Neuronal stem cell (in vitro differentiated cells): ENCODE data around the gene STT3A.

ENCODE experiments used
- DNase-seq: peaks from one replicate; pipeline ENCODE4 v3.0.0-alpha.2; 2013; ENCODE audit warnings: low spot score
- H2AFZ ChIP-seq: one replicate; pipeline ENCODE4 v1.6.1; 2013; ENCODE audit warnings: mild to moderate bottlenecking, low read length, inconsistent platforms
- H2AK5ac ChIP-seq: 2 replicates; pipeline ENCODE4 v1.6.1; 2013; ENCODE audit warnings: low read depth, mild to moderate bottlenecking, inconsistent platforms, low read length, moderate library complexity, mixed read lengths
- H2BK120ac ChIP-seq: 2 replicates; pipeline ENCODE4 v1.6.1; 2013; ENCODE audit warnings: low read depth, mild to moderate bottlenecking, inconsistent platforms, low read length, moderate library complexity, mixed read lengths
- H2BK12ac ChIP-seq: one replicate; pipeline ENCODE4 v1.6.1; 2013; ENCODE audit warnings: low read length, inconsistent platforms
- H2BK15ac ChIP-seq: 2 replicates; pipeline ENCODE4 v1.6.1; 2013; ENCODE audit warnings: mild to moderate bottlenecking, low read length, inconsistent platforms, mixed read lengths
- H2BK5ac ChIP-seq: one replicate; pipeline ENCODE4 v1.6.1; 2013; ENCODE audit warnings: inconsistent platforms, mild to moderate bottlenecking, low read length, moderate library complexity
- H3K14ac ChIP-seq: one replicate; pipeline ENCODE4 v1.6.1; 2013; ENCODE audit warnings: low read length, inconsistent platforms
- H3K18ac ChIP-seq: 2 replicates; pipeline ENCODE4 v1.6.1; 2013; ENCODE audit warnings: low read length, inconsistent platforms
- H3K23ac ChIP-seq: 2 replicates; pipeline ENCODE4 v1.6.1; 2013; ENCODE audit warnings: low read depth, mild to moderate bottlenecking, mixed read lengths, low read length, inconsistent platforms; ENCODE audit not compliant: poor library complexity
- H3K27ac ChIP-seq: replicated peaks from 3 replicates; pipeline ENCODE4 v1.5.1; 2013; ENCODE audit warnings: low read length, inconsistent platforms
- H3K27me3 ChIP-seq, 3 experiments: 2 replicates each; pipeline ENCODE4 v1.6.1; 2013; ENCODE audit warnings: low read length in 3 of 3, mild to moderate bottlenecking in 2 of 3, inconsistent platforms in 1 of 3, low read depth in 1 of 3, mixed read lengths in 1 of 3, moderate library complexity in 1 of 3; ENCODE audit not compliant: control insufficient read depth in 3 of 3, insufficient read depth in 3 of 3
- H3K36me3 ChIP-seq, 2 donors: replicated peaks in 1 of 2; 2 replicates each; pipeline ENCODE4 v1.6.1; 2013; ENCODE audit warnings: low read length in 2 of 2; ENCODE audit not compliant: control insufficient read depth in 2 of 2, insufficient read depth in 2 of 2
- H3K4ac ChIP-seq: 2 replicates; pipeline ENCODE4 v1.6.1; 2013; ENCODE audit warnings: inconsistent platforms, mild to moderate bottlenecking, low read length, moderate library complexity
- H3K4me1 ChIP-seq, 2 donors: 1 replicate in 1 of 2; 2 replicates in 1 of 2; pipeline ENCODE4 v1.6.1; 2013; ENCODE audit warnings: low read length in 2 of 2, low read depth in 1 of 2; ENCODE audit not compliant: control insufficient read depth in 2 of 2, insufficient read depth in 1 of 2
- H3K4me2 ChIP-seq: one replicate; pipeline ENCODE4 v1.6.1; 2013; ENCODE audit warnings: mild to moderate bottlenecking, low read length, inconsistent platforms; ENCODE audit not compliant: insufficient read depth, poor library complexity, severe bottlenecking
- H3K4me3 ChIP-seq, 2 donors: 2 replicates each; pipeline ENCODE4 v1.5.1; 2013; ENCODE audit warnings: low read length in 2 of 2, mild to moderate bottlenecking in 2 of 2, inconsistent platforms in 1 of 2, moderate library complexity in 1 of 2
- H3K79me1 ChIP-seq: one replicate; pipeline ENCODE4 v1.6.1; 2013; ENCODE audit warnings: low read depth, mild to moderate bottlenecking, inconsistent platforms, low read length, moderate library complexity
- H3K9ac ChIP-seq: one replicate; pipeline ENCODE4 v1.6.1; 2013; ENCODE audit warnings: mild to moderate bottlenecking, low read depth, low read length, inconsistent platforms; ENCODE audit not compliant: poor library complexity
- H3K9me3 ChIP-seq, 2 donors: replicated peaks in 1 of 2; 2 replicates each; pipeline versions ENCODE3 to v1.6.1; 2013; ENCODE audit warnings: low read length in 2 of 2, mild to moderate bottlenecking in 2 of 2, inconsistent platforms in 1 of 2, low read depth in 1 of 2, mixed read lengths in 1 of 2, moderate library complexity in 1 of 2; ENCODE audit not compliant: control insufficient read depth in 2 of 2, insufficient read depth in 1 of 2
- H4K8ac ChIP-seq: one replicate; pipeline ENCODE4 v1.6.1; 2013; ENCODE audit warnings: low read depth, mild to moderate bottlenecking, inconsistent platforms, low read length, moderate library complexity
- H4K91ac ChIP-seq: one replicate; pipeline ENCODE4 v1.6.1; 2013; ENCODE audit warnings: low read length, low read depth, mild to moderate bottlenecking, inconsistent platforms; ENCODE audit not compliant: poor library complexity
- WGBS, 2 donors: extraction: QIAGEN DNeasy Blood & Tissue Kit; methylation state at CpG; one replicate each; pipeline ENCODE4 v1.1.7; 2013; ENCODE audit warnings: missing lambda C conversion rate in 2 of 2, mixed read lengths in 1 of 2; ENCODE audit not compliant: insufficient read length in 2 of 2, insufficient replicate concordance in 1 of 2; ENCODE audit errors: extremely low coverage in 2 of 2; 5-methylcytosine and 5-hydroxymethylcytosine counted together

STT3A gene

GRCh38 chr11:125553357-125553756 is 39.3 kb upstream of the STT3A start:
- Histone ChIP-seq H3K4me3 (no peak overlapping the region), H3K4ac (no peak overlapping the region), H4K8ac (no peak overlapping the region), H3K23ac (no peak overlapping the region), H4K91ac (no peak overlapping the region), H2BK5ac (no peak overlapping the region), H3K27ac (no peak overlapping the region), H2AK5ac (no peak overlapping the region), H3K4me1 (no peaks in the 10 kb centered on the region), H2BK15ac (no peak overlapping the region), H3K27me3 (no peaks in the 10 kb centered on the region), H3K79me1 (no peaks in the 10 kb centered on the region), H3K4me2 (no peak overlapping the region), H3K9me3 (peaks cover 14 to 29% of the 10 kb centered on the region in 2 donors), H2BK12ac (no peak overlapping the region), H3K36me3 (no peaks in the 10 kb centered on the region), H3K9ac (no peak overlapping the region), H3K14ac (no peak overlapping the region), H3K18ac (no peak overlapping the region), H2AFZ (no peak overlapping the region), H2BK120ac (no peak overlapping the region)
- no peak for DNase-seq
- no CpG with 5 or more reads among the region's 1 CpG for WGBS, 2 donors

GRCh38 chr11:125554038-125554437 is 38.6 kb upstream of the STT3A start:
- no CpG with 5 or more reads among the region's 3 CpGs for WGBS, 2 donors
- Histone ChIP-seq H3K9ac (no peak overlapping the region), H2BK15ac (no peak overlapping the region), H2AK5ac (no peak overlapping the region), H2BK5ac (no peak overlapping the region), H3K9me3 (peaks cover 14 to 29% of the 10 kb centered on the region in 2 donors), H3K23ac (no peak overlapping the region), H2BK120ac (no peak overlapping the region), H4K8ac (no peak overlapping the region), H3K14ac (no peak overlapping the region), H3K4me3 (no peak overlapping the region), H4K91ac (no peak overlapping the region), H3K36me3 (no peaks in the 10 kb centered on the region), H3K4me2 (no peak overlapping the region), H3K4ac (no peak overlapping the region), H2AFZ (no peak overlapping the region), H3K27ac (no peak overlapping the region), H3K18ac (no peak overlapping the region), H3K4me1 (no peaks in the 10 kb centered on the region), H3K79me1 (peaks cover 2% of the 10 kb centered on the region), H3K27me3 (no peaks in the 10 kb centered on the region), H2BK12ac (no peak overlapping the region)
- no peak for DNase-seq

- no peak overlapping the region for H3K4me2 ChIP-seq
- no peak overlapping the region for H2AFZ ChIP-seq
- H2BK5ac ChIP-seq, result no peak overlapping the region
- peaks cover 2% of the 10 kb centered on the region for H3K79me1 ChIP-seq
- H3K4me1 ChIP-seq, result no peaks in the 10 kb centered on the region
- H3K4me3 ChIP-seq, result no peak overlapping the region
- no peak overlapping the region for H3K23ac ChIP-seq
- no peak overlapping the region for H4K8ac ChIP-seq
- no peak overlapping the region for H3K9ac ChIP-seq
- H3K36me3 ChIP-seq, result no peaks in the 10 kb centered on the region
- no peak overlapping the region for H3K27ac ChIP-seq
- H3K18ac ChIP-seq, result no peak overlapping the region
- WGBS, 2 donors, result no CpG with 5 or more reads among the region's 3 CpGs
- no peak overlapping the region for H3K4ac ChIP-seq
- H2BK15ac ChIP-seq, result no peak overlapping the region
- H2BK120ac ChIP-seq, result no peak overlapping the region
- DNase-seq, result no peak
- H3K14ac ChIP-seq, result no peak overlapping the region
- H4K91ac ChIP-seq, result no peak overlapping the region
- no peak overlapping the region for H2BK12ac ChIP-seq
- peaks cover 2 to 6% of the 10 kb centered on the region in 2 donors for H3K9me3 ChIP-seq
- peaks cover 0 to 8% (median 0%) of the 10 kb centered on the region in 3 experiments for H3K27me3 ChIP-seq
- H2AK5ac ChIP-seq, result no peak overlapping the region
These were observed 32.8 kb upstream of the STT3A start for GRCh38 chr11:125559888-125560287.

- H3K18ac ChIP-seq, result no peak overlapping the region
- H3K23ac ChIP-seq, result no peak overlapping the region
- H3K4ac ChIP-seq, result no peak overlapping the region
- no CpG with 5 or more reads among the region's 1 CpG for WGBS, 2 donors
- H4K8ac ChIP-seq, result no peak overlapping the region
- no peak overlapping the region for H3K27ac ChIP-seq
- no peak overlapping the region for H3K14ac ChIP-seq
- no peaks in the 10 kb centered on the region for H3K4me1 ChIP-seq
- peaks cover 0 to 4% of the 10 kb centered on the region in 2 donors for H3K9me3 ChIP-seq
- H2BK120ac ChIP-seq, result no peak overlapping the region
- no peak overlapping the region for H2AK5ac ChIP-seq
- H2BK5ac ChIP-seq, result no peak overlapping the region
- DNase-seq, result no peak
- H3K36me3 ChIP-seq, result no peaks in the 10 kb centered on the region
- H3K9ac ChIP-seq, result no peak overlapping the region
- no peak overlapping the region for H2AFZ ChIP-seq
- peaks cover 0 to 8% (median 0%) of the 10 kb centered on the region in 3 experiments for H3K27me3 ChIP-seq
- no peak overlapping the region for H4K91ac ChIP-seq
- no peak overlapping the region for H3K4me2 ChIP-seq
- H2BK15ac ChIP-seq, result no peak overlapping the region
- no peak overlapping the region for H3K4me3 ChIP-seq
- no peak overlapping the region for H2BK12ac ChIP-seq
- H3K79me1 ChIP-seq, result peaks cover 2% of the 10 kb centered on the region
These were observed 30.7 kb upstream of the STT3A start for GRCh38 chr11:125561924-125562323.
